HG03060 (cell line): ENCODE data around the gene CYP24A1.

ENCODE experiments used
- ATAC-seq: cut with Tn5 transposase; IDR thresholded peaks from one replicate; pipeline ENCODE4 v1.9.1; 2021; ENCODE audit warnings: low read depth, moderate number of reproducible peaks; ENCODE audit not compliant: unreplicated experiment

CYP24A1 gene

DNA sequence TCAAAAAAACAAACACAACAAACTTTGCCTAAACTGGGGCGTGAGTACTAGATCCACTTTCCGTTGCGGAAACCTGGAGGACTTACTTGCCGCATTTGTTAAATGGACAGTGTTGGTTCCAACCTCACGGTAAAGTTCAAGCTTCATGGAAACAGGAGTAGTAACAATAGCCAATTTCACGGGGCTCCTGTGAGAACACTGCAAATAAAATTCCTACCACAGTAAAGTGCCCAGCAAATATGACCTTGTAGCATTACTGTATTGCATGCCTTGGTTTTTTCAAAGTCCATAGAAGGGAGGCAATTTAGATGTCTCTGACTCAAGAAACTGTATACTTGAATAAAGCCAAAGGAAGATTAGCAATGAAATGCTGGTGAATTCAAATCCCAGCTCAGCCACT is 3.6 kb upstream of the CYP24A1 start:
- ATAC-seq, result no peak

DNA sequence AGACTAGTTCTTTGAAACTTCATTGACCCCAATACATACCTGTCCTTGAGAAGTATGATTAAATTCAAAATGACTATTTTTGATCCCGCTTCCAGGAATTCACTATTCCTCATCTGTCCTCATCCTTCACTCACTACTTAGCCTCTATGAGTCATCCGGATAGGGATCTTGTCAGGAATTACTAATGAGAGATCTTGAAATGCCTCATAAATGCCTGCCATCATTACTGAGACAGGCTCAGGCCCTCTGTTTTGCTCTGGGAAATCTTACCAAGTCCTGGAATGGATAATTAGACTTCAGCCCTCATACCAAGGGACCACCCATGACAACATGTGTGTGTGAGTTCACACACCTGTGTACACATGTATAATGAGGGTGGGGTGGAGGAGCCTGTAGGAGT is 2.8 kb upstream of the CYP24A1 start:
- ATAC-seq, result no peak

DNA sequence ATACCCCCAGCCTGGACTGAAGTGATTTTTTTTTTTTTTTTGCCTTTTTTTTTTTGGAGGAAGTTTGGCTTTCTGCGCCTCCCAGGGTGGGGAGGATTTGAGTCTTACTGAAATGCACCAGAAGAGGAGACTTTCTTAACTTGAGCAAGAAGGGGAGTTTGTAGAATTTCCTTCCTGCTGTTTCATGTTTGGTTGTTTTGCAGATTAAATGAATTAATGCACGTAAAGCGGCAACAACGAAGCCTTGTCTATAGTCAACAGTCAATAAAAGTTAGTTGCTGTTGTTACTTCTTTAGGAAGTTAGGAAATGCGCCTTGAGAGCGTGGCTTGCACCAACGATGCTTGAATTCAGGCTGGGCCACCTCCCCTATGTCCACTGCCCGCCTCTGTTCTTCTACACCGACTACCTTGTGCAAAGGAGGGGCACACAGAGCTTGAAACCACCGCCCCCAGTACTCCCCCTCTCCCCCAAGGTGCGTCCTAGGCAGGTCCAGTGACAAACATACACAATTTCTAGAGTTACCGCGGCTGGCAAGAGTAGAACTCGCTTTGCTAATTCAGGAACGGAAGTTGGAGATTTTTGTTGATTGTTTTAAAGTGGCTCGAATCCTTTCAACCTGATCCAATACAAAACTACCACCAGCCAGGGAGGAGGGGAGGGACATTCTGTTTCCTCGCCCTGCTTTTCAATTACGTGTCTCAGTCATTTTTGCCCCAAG is 830 bp upstream of the CYP24A1 start:
- no peak for ATAC-seq

DNA sequence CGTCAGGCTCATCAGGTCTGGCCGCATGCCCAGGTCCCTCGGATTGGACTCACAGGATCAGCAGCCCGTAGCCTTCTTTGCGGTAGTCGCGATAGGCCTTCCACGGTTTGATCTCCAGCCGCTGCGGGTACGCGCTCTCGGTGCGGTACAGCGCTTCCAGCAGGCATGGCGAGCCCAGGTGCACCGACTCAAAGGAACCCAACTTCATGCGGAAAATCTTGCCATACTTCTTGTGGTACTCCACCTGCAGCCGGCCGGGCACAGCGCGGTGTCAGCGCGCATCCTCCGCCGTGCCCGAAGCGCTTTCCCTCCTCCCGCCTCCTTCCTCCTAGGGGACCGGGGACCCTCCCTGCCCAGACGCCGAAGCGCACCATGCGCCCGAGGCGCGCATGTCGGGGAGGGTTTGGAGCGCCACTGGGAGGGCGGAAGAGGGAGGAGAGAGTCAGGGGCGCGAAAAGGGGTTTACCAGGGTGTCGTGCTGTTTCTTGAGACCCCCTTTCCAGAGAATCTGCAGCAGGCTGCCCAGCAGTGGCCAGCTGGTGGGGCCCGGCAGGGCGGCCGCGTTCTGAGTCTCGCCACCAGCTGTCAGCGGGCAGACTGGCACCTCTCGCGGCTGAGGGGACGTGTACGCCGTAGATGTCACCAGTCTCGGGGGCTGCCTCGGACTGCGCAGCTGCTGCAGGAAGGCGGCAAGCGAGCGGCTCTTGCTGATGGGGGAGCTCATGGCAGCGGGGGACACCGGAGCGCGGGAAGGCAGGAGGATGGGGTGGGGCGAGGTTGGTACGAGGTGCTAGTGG is 732 bp downstream of the CYP24A1 start:
- no peak for ATAC-seq

DNA sequence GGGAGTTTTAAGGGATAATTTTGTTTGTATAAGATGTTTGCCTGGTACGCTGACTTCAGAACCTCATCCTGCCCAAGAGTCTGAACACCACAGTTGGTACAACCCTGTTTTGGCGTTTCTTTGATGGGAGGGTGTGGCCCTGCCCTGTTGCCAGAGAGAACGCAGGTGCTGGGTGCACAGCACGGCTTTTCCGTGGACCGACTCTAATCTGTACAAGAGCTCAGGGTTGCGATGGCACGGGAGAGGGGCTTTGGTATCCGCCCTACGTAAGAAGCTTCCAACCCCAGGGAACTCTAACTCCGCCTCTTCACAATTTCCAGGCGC is 1.3 kb downstream of the CYP24A1 start:
- no peak for ATAC-seq

DNA sequence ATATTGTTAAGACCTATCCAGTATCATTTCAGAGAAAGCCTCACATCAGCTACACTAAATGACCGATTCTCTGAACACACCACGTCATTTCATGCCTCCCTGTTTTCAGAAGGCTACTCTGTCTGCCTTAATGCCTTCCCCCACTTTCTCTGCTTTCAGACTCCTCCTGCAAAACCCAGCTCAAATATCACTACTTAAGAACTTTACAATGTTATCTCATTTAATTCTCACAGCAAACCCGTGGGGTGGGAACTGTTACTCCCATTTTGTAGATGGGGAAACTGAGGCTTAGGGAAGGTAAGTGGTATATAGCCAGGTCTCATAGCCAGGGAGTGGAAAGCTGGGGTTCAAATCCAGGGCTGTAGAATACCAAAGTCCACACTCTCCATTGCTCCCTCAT is 2.8 kb downstream of the CYP24A1 start:
- ATAC-seq, result no peak

DNA sequence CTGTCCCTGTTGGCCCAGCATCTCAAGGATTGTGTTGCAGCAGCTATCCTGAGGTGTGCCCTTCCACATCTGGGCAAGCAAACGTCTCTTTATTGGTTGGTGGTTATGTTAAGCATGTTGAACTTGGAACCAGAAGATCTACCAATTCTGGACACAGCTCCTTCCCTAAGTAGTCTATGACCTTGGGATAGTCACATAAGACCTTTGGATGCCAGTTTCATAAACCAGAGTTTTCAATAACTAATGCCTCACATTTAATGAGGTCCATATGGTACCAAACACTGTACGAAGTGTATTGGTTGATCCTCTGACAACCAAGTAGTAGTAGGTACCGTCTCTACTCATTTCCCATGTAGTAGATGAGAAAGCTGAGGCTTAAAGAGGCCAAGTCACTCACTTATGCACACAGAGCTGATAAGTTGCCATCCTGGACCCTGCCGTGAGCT is 3.7 kb downstream of the CYP24A1 start:
- no peak for ATAC-seq

DNA sequence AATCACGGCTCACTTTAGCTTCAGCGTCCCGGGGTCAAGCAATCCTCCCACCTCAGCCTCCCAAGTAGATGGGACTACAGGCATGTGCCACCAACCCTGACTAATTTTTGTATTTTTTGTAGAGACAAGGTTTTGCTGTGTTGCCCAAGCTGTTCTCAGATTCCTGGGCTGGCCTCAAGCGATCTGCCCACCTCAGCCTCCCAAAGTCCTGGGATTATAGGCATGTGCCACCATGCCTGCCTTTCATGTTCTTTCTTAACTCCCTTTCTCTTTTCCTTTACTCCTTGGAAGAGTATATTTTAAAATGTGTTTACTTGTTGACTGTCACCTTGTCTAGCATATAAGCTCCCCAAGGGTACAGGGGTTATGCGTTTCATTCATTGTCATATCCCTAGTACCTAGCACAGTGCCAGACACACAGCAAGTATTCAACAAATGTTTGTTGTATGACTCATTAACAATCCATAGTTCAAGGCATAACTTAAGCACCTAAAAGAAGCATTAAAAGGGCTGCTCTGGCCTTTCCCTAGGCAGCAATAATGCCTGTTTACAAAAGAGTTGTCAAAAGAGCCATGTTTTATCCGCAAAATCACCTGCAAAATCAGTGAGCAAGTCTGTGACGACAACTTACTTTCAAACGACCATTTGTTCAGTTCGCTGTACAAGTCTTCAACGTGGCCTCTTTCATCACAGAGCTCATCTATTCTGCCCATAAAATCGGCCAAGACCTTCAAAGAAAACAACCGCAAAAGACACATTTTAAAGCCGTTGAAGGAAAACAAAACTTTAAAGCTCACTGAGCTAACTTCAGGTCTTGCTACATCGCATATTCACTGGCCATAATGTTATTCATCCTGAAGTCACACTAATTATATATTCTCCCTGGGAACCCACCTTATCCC is 4.6 kb downstream of the CYP24A1 start:
- ATAC-seq, result no peak

DNA sequence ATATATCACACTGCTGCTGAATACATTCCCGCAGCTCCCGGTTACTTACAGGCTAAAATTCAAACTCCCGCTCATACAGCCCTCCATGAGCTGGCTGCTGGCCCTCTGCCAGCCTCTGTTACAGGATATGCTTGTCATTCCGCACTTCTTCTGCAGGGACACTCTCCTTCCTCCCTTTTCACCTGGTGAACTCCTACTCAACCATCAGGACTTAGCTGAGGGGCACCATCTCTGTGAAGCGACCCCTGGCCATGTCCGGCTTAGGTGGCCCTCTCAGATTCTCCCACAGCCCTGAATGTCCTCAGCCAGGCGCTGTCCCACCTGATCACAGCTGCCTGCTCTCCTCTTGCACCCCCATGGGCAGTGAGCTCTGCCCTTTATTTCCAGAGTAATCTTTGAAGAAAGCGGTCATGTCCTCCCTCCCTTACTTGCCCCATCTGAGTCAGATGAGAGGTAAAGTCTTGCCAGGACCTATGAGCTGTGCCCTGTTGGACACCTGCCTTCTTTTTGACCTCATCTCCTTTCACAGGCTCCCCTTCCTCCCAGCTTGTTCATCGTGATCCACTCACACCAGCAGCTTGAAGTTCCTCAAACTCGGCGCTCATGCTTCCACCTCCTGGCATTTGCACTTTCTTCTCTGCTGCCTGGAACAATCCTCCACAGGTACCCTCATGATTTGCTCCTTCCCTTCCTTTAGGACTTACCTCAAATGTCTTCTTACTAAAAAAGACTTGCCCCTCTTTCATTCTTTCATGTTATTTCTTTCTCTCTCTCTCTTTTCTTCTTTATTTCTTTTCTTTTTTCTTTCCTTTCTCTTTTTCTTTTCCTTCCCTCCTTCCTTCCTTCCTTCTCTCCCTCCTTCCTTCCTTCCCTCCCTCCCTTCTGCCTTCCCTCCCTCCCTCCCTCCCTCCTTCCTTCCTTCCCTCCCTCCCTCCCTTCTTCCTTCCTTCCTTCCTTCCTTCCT is 5.6 kb downstream of the CYP24A1 start:
- no peak for ATAC-seq

DNA sequence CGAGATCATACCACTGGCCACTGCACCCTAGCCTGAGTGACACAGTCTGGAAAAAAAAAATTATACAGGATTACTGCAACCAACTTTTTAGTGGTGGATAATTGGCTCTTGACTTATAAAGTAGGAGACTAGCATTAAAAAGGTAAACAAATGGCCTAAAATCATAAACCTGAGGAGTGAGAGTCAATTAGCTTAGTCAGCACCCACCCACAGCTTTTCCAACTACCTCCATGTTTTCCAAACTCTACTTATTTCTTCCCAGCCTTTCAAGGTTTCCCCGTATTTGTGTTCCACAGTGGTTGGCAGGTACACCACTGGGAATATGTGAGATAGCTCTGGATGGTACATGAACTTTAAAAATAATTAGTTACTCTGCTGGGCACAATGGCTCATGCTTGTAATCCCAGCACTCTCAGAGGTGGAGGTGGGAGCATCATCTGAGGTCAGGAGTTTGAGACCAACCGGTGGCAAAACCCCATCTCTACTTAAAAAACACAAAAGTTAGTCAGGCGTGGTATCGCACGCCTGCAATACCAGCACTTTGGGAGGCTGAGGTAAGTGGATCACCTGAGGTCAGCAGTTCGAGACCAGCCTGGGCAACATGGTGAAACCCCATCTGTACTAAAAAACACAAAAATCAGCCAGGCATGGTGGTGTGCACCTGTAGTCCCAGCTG is 6.7 kb downstream of the CYP24A1 start:
- ATAC-seq, result no peak

DNA sequence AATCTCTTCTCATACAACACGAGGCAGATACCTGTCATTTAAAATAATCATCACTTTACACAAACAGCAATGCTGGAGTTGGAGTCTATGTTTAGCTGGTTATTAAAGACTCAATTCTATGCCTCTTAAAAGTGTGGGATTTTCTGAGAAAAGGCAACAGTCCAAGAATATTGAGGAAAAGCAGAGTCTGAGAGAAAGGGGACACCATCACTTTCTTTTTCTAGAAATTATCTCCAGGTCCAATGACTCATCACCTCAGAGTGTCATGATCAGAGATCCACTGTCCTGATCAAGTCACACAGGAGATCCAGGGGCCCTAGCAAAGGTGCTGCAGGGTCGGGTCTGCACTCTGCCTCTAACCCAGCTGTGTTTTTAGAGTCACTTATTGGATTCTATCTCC is 8.0 kb downstream of the CYP24A1 start:
- no peak for ATAC-seq

DNA sequence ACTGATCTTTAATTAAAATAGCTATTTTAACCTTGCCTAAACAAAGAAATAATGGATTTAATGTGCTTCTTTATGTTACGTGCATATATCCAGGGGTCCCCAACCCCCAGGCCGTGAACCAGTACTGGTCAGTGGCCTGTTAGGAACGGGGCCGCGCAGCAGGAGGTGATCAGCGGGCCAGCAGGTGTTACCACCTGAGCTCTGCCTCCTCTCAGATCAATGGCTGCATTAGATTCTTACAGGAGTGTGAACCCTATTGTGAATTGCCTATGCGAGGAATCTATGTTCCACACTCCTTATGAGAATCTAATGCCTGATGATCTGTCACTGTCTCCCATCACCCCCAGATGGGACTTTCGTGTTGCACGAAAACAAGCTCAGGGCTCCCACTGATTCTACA is 8.8 kb downstream of the CYP24A1 start:
- ATAC-seq, result no peak

DNA sequence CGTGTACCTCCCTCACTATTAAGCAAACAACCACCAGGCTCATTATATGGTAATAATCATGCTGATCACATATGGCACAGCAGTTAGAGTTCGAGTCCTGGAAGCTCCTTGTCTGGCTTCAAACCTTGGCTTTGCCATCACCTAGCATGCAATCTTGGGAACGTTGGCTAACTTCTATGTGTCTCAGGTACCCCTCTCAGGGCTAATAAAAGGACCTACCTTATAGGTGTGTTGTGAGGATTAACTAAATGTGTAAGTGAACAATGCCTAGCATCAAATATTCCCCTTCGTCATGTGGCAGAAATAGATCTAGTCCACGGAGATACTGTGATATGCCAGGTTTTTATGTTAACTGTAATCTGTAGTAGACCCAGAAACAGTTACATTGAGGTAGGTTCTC is 10.4 kb downstream of the CYP24A1 start:
- no peak for ATAC-seq

DNA sequence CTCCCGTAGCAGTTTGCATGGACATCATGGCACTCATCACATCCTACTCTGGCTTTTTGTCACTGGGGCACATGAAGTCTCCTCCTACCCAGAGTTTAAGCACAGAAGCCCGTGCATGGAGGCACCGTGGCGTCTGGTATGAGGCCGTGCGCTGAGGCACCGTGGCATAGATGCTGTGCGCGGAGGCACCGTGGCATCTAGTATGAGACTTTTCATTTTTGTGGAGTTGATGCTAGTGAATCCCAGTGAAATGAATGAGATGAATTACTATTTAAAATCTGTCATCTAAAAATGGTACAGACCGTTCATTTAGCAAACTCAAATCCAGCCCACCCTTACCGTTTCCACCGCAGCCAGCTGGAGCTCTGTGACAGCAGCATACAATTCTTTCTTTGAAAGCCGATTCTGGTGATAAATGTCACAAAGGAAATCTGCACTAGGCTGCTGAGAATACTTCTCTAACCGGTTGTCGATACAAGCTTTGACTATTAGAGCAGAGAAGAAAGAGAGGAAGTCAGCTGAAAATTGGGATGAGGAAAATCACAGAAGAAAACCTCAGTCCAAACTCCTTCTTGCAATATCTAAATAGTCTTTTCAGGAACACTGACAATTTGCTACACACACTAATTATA is 11.3 kb downstream of the CYP24A1 start:
- no peak for ATAC-seq

DNA sequence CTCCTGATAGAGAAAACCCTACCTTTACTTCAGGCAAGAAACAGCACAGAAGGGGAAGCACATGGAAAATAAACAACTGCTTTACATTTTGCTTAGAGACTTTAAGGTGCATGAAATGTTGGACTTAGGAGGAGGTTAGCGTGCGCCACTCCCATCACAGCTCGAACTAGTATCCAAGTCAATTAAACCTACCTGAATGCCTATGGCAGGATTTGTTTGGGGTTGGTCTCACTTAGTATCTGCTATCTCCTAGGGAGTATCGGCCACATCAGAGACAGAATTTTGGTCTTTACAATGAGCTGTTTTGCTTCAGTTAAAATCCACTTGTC is 12.0 kb downstream of the CYP24A1 start:
- ATAC-seq, result no peak

DNA sequence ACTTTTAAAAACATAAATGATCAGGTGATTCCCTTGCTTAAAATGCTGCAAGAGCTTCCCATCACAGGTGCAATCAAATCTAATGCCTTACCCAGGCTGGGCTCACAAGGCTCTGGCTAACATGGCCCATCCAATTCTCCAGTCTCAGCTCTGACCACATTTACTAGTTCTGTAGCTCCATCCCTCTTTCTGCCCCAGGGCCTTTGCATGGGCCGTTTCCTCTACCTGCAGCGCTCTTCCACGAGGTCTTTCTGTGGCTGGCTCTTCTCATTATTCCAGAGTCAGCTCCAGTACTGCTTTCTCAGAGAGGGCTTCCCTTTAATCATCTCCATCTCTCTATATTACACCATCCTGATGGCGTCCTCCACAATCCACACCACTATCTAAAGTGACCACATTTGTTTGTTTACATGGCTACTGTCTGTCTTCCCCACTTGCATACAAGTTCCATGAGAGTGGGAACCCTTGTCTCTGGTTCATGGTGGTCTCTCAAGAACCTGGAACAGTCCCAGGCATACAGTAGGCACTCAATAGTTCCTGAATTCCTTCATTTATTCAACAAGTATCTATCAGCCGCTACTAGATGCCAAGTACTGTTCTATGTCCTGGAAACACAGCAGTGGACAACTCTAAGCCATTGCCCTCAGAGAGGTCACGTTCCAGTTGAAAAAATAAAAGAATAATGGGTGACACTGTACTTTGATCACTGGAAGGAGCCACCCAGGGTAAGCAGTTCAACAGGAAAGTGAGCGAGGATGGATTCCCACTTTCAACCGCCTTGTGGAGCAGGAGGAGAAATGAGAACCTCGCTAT is 12.6 kb downstream of the CYP24A1 start:
- ATAC-seq, result no peak

DNA sequence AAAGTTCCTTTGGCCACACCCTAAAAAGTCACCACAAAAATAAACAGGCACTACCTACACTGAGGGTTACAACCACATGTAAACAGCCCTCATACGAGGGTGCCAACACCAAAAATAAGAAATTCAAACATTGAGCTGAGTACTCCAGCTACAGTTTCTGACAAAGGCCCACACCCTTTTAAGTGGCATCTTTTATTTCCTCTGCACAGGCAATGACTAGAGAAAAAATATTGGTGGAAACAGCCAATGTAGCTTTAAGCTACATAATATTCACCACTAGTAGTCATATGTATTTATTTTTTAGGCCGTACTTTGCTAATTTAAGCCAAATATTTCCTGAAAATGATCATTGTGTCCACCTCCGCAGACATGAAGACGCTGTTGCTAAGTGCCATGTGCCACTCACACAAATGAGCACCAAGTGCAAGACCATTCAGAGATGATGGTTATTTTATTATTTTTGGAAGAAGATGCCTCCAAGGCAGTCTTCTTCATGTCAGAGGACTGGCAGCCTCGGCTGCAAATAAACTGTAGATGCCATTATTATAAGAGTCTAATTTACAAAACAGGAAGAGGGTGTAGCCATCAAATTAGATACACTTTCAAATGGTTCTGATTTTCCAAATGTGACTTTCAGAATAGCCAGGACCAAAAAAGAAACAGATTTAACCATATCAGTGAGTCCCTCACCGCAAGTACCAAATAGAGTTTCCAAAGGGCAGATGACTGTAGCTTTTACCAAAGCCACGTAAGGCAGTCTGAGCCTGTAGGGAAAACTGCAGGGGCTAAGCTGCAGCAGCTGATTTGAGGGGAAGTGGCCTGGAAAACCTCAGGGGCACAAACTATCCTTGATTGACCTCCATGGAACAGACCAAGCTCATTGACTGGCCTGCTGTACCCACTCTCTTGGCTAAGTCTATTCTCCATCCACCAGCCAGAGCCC is 13.4 kb downstream of the CYP24A1 start:
- no peak for ATAC-seq
